HG02943 (cell line): ENCODE measurements around the gene PTPRA.
"Not testable (repeated sequence)": the region's sequence is repeated elsewhere in the genome, so short reads cannot be mapped to it uniquely, and the experiment has no call there.

Experiments
- ATAC-seq: cut with Tn5 transposase; IDR thresholded peaks from one replicate; pipeline ENCODE4 v1.9.1; 2021; ENCODE audit warnings: mild to moderate bottlenecking, low read depth, moderate library complexity; ENCODE audit not compliant: unreplicated experiment

PTPRA gene

DNA sequence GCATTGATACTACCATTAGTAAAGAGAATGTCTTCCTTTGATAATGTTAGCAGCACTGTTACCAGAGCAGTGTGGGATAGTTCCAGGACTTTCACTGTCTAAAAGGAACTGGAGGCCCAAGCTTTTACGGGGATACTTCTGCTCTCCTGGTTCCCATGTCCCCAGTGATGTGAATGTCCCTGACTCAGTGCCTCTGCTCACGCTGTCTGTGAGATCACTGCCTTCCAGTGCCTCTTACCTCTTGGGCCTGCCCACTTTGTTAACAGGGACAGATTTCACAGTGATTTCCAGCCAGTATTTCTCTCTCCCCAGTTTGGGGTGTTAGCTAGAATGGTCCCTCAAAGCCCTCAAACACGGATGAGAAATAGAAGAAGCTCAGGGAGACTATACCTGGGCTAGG lies 14.4 kb downstream of the PTPRA start:
- no peak for ATAC-seq

DNA sequence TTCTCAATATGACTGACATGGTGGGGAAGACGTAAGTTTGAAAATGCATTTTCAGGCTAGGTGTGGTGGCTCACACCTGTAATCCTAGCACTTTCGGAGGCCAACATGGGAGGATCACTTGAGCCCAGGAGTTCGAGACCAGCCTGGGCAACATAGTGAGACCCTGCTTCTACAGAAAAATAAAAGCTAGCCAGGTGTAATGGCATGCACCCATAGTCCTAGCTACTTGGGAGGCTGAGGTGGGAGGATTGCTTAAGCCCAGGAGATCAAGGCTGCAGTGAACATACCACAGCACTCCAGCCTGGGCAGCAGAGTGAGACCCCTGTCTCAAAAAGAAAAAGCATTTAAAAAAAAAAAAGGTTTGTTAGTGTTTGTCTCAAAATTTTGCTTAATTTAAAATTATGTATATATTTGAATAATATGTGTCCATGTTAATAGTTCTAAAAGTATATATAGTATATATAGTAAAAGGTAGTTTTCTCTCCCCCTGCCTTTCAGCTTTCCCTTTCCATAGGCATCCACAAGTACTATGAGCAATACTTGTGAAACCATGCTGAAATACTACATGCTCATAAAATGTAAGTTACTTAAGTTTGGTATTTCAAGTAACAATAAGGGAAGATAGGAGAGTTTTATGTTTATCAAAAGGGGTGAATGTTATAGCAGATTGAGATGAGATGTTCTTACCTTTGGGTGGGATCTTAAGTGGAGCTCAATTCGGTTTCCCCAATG lies 15.1 kb downstream of the PTPRA start:
- ATAC-seq, result no peak

DNA sequence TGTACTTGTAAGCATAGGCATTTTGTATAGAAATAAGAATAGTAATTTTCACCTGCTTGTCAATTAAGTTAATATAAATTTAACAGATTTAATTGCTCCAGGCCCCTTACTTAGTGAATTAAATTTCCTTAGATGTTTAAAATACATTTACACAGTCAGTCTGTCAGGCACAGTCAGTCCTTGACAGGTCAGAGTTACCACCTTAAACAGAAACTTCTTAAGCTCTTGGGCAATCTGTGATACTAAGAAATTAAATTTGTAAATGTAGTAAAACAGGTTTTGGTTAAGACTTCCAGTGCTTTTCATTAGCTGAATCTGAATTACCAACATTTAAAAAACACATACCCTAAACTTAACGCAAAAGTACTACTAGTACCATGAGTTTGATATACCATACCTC lies 15.9 kb downstream of the PTPRA start:
- no peak for ATAC-seq

DNA sequence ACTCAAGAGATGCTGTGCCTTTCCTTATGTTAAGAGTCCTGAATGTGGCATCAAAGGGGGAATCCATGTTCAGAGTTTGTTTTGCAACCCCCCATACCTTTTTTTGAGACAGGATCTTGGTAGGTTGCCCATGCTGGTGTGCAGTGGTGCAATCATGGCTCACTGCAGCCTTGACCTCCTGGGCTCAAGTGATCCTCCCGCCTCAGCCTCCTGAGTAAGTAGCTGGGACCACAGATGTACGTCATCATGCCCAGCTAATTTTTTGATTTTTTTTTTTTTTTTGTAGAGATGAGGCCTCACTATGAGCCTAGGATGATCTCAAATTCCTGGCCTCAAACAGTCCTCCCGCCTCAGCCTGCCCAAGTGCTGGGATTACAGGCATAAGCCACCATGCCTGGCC lies 16.5 kb downstream of the PTPRA start:
- ATAC-seq, result no peak

DNA sequence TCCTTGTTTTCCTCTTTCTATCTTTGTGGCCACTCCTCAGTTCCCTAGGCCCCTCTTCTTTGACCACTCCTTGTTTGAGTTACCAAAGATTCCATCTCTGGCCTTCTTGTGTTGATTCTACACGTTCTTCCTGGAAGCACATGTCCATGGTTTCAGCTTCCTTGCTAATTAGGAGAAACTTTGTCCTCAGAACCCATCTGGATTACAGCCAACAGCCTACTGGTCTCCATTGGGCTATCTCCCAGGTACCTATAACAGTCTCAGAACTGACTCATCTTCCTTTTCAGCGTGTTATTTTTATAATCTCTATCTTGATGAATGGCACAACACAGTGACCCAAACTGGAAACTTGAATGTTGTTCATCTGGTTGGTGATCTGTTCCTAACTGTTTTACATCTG lies 17.5 kb downstream of the PTPRA start:
- ATAC-seq, result no peak

DNA sequence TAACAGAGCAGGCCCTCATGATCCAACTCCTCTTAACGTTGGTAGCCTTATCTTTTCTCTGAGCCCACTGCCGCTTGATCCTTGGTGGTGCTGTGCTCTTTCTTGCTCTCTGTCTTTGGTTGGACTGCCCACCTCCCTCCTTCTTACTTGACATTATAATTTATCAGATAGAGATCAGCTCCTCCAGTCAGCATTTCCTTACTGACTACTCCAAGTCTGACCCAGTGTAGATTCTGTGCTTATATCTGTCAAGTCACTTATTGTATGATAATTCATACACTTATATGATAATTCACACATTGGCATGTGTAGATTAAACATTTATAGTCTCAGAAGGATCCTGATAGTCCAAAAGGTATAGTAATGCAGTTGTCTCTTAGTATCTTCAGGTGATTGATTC lies 18.1 kb downstream of the PTPRA start:
- no peak for ATAC-seq

DNA sequence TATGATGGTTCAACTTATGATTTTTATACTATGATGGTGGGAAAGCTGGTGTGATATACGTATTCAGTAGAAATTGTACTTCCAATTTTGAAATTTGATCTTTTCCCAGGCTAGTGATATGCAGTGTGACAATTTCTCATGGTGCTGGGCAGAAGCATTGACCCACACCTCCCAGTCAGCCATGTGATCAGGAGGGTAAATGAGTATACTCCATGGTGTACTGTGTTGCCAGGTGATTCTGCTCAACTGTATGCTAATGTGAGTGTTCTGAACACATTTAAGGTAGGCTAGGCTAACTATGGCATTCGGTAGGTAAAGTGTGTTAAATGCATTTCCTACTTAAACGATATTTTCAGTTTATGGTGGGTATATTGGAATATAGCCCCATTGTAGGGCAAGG lies 19.1 kb downstream of the PTPRA start:
- ATAC-seq, result no peak

DNA sequence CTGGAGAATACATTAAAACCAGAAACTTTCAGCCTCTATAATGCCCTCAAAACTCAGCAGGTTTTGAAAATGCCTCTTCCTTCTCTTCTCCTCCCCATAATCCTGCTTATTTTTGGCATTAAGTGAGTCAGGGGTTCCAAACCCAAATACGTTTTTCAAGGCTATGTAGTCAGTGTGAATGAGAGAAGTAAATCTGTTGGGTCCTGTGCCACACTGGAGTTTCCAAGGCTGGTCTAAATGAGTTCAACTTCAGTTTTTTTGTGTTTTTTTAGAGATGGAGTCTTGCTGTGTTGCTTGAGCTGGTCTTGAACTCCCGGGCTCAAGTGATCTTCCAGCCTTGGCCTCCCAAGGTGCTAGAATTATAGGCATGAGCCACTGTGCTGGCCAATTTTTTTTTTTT lies 20.9 kb downstream of the PTPRA start:
- no peak for ATAC-seq

DNA sequence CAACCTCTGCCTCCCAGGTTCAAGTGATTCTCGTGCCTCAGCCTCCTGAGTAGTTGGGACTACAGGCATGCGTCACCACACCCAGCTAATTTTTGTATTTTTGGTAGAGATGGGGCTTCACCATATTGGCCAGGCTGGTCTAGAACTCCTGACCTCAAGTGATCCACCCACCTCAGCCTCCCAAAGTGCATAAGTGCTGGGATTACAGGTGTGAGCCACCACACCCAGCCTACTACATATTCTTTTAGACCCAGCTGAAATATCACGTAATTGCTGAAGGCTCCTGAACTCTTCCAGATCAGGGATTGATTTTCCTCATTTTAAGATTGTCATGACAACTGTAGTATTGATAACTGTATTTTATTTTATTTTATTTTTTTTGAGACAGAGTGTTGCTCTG lies 21.9 kb downstream of the PTPRA start:
- ATAC-seq, result not testable (repeated sequence)

DNA sequence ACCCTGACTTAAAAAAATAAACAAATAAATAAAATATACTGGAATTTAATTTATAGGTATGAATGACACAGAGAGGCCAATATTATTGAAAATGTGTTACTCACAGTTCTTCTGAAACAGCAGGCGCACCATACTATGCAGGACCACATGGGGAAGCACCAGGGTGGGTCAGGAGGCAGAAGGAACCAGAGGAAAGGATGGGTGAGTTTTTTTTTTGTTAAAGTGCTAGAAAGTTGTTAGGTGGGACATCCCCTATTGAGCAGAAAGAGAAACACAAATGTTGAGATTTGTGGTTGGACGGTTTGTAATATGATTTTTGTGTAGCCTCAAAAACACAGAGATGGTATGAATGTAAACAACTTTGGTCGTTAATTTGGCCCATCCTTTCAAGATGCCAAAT lies 26.0 kb downstream of the PTPRA start:
- no peak for ATAC-seq

DNA sequence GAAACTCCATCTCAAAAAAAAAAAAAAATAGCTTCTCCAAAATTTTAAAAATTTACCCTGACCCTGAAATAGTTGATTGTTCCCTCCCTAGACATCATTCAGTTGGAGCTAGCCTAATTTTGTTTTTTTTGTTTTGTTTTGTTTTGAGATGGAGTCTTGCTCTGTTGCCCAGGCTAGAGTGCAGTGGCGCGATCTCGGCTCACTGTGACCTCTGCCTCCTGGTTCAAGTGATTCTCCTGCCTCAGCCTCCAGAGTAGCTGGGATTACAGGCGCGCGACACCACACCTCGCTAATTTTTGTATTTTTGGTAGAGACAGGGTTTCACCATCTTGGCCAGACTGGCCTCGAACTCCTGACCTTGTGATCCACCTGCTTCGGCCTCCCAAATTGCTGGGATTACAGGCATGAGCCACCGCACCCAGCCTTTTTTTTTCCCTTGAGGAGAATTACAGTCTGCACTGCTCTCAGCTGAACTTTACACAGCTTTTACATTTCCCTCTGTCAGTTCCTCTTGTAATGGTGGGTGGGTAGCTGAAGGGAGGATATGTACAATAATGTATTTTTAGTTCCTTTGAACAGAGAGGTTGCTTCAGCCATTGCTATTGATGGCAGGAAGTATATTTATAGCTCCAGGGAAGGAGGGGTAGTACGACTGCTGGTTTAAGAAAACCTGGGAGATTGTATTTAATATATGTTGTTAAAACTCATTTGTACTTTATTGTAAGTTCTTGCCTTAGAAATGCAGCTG lies 27.7 kb downstream of the PTPRA start:
- no peak for ATAC-seq

DNA sequence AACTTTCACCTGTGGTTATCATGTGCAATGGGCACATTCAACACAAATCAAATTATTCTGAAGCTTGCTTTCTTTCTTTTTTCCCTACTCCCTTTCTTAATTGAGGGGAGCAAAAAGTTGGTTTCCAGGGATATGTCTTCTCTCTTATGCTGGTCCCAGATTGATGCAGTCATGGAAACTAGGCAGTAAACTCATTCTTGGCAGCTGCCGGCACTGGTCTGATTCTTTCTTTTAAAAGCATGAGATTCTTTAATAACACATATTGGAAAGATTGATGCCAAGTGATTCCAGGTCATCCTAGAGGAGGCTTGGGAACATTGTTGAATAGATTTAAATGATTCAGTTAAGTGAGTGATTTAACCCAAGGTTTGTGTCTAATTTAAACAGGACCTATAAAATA lies 29.0 kb downstream of the PTPRA start:
- no peak for ATAC-seq

DNA sequence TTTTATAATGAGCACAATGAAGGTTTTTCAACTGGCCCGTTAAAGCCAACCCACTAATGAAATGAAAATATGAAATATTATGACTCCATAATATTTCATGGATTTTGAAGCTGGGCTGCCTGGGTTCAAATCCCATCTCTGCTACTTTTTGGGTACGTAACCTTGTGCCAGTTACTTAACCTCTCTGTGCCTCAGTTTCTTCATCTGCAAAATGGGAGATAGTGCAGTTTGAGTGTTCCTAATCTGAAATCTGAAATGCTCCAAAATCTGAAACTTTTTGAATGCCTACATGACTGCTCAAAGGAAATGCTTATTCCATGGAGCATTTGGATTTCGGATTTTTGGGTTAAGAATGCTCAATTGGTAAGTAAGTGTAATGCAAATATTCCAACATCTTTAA lies 29.5 kb downstream of the PTPRA start:
- no peak for ATAC-seq

DNA sequence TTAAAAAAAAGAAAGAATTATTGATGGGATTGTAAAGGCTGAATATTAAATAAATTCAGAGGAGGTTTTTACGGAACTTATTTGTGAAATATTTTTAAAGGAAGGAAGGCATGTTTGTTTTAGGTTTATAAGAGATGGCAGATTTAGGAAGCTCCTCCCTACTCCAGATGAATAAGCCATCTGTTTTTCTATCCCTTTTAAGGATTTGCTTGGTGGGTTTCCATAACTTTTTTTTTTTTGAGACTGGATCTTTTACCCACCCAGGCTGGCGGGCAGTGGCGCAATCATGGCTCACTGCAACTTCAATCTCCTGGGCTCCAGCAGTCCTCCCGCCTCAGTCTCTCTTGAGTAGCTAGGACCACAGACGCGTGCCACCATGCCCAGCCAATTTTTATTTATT lies 30.4 kb downstream of the PTPRA start:
- ATAC-seq, result no peak

DNA sequence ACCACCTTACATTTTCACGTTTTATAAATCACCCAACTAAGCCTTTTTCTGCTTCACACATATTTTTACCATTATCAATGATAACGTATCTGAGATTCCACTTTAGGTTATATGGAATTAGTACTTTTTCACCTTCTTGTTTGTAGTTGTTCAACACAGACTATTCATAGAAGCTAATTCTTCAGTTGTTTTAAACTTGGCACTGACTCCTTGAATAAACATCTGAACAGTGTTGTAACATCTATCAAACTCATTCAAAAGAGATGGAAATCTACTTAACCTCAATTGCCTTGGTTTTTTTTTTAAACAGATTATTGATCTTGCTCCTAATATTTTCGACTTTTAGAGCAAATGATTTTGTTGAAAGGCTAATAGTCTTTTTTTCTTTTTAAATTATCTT lies 34.2 kb downstream of the PTPRA start:
- ATAC-seq, result no peak

DNA sequence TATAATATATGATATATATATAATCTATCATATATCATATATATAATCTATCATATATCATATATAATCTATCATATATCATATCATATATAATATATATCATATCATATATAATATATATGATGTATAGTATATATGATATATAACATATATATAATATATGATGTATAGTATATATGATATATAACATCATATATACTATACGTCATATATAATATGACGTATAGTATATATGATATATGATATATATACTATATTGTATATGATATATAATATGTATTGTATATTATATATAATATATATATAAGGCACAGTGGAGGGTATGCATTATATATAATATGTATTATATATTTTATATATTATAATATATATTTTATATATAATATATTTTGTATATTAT lies 36.7 kb downstream of the PTPRA start:
- ATAC-seq, result no peak

DNA sequence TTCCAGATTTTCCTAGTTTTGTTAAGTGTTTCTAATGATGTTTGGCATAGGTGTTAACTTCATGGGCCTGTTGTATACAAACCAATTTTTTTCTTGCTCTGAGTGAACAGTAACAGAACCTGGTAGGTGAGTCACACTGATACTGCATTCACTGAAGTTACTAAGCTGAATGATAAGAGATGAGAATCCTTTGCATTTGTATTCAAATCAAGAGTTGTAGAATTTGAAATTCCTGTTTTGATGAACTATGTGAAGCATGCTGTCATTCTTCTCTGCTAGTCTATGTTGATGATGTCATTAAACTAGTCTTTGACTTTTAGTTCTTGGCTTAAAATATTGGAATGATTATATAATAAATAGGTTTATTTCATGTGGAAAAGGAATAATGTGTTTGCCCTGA lies 37.9 kb downstream of the PTPRA start:
- no peak for ATAC-seq

DNA sequence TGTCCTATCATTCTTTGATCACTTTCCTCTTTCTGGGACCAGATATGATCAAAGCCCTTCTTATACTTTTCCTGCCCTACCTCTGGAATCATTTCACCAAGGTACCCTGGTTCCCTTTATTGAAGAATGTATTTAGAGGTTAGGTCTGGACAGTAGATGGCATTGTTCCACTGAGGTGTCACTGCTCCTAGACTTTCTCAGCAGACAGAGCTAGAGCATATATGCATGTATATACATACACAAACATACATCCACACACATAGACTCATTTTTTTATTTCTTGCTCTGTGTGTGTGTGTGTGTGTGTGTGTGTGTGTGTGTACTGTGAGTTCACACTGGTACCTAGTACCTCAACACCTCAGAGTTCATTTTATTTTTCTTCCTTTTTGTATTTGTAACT lies 40.9 kb downstream of the PTPRA start:
- ATAC-seq, result no peak

DNA sequence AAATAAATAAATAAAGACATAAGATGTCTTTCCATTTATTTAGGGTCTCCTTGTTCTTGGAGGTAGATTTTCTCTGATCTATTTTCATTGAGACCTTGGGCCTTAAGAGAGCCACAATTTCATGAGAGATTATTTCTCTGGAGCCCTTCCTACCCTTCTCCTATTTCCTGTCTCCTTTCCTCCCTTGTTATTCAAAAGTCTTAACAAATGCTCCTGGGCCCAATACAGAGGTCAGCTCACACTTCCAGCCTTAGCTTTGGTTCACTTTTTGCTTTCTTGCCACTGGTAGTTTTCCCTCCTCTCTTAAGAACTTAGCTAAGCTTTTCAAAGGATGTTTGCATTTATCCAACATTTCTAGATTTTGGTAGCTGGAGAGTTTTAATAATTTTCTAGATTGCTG lies 44.0 kb downstream of the PTPRA start:
- ATAC-seq, result no peak

DNA sequence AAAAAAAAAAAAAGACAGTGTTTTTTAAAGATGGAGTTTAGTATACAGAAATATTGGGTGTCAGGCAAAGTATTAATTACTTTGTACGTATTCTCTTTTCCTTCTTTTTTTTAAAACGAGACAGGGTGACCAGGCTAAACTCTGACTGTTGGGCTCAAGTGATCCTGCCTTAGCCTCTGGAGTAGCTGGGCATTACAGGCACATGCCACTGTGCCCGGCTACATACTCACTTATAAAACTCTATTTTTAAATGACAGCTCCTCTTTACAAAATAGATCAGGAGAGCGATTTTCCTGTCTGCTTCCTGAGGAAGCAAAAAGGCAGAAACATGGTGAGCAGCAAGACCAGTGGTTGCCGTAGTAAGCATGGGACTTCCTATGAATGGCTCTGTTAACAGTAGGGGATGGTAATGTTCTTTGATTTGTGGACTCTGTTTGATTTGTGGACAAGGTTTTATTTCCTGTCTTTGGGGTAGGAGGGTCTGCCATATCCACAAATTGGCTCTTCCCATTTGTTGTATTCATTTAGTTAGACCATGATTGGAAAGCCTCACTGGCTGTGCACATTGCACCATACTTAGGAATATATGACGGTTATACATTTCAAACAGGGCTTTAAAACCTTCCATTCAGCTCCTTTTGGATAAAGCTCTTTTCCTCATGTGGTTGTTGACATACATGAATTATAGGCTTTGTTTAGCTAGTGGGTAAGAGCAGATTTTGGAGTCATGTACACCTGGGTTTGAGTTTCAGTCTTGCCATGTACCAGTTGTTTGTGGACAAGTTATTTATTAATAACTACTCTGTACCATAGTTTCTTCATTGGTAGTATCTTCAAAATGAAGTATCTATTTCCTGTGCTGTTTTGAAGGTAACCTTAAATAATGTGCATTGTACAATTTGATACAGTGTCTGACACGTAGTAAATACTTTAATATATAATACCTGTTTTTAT lies 45.1 kb downstream of the PTPRA start:
- ATAC-seq, result no peak

DNA sequence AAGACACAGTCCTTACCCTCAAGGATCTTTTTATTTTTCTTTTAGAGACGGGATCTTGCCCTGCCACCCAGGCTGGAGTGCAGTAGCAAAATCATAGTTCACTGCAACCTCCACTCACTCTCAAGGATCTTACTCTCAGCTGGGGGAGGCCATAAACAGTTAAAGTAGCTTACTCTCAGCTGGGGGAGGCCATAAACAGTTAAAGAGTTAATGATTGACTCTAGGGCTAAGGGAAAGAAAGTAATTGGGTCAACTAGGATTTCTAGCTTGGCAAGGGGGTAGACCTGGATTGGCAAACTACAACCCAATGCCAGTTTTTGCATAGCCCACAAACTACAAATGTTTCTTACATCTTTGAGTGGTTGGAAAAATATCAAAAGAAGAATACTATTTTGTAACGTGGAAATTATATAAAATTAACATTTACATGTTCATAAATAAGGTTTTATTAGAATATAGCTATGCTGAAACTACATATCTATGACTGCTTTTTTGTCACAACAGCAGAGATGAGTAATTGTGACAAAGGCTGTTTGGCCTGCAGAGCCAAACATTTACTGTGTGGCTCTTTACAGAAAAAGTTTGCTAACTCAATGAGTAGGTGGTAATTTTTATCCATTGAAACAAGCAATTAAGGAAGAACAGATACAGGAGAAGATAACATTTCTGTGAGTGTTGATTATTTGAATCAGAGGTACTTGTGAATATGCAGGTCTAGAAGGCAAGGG lies 46.4 kb downstream of the PTPRA start:
- no peak for ATAC-seq
